K562 (cell line): ENCODE results near the gene PSMB4. TPM values are rescaled to one million over a fixed set of nuclear protein-coding genes. Genes with fewer than 3 reads are reported as not detected.
A peak's percentile ranks its signal among the peaks of the same experiment; 100 is the strongest.

ENCODE experiments used
- CBFA2T3 ChIP-seq: fragments of 450-650 bp; IDR thresholded peaks from 2 replicates; pipeline ENCODE4 v1.6.1; 2017
- CEBPG ChIP-seq, 3 experiments: fragments of 200-800 bp in 1 of 3; sonication (Bioruptor generic) in 1 of 3; sonication (generic) in 1 of 3; formaldehyde crosslinking in 1 of 3; IDR thresholded peaks in 2 of 3; conservative IDR thresholded peaks in 1 of 3; 2 replicates each; pipeline versions ENCODE4 v1.6.1 to v1.8.0; 2016 to 2022; ENCODE audit warnings: missing compliant biosample characterization in 2 of 3, missing genetic modification characterization in 2 of 3, mild to moderate bottlenecking in 1 of 3, missing genetic modification reagents in 1 of 3
- DDX20 ChIP-seq: fragments of 450-650 bp; IDR thresholded peaks from 2 replicates; pipeline ENCODE4 v1.6.1; 2016; ENCODE audit warnings: missing genetic modification characterization, low read depth, mild to moderate bottlenecking, missing compliant biosample characterization, moderate library complexity
- E2F1 ChIP-seq: sonication (generic); formaldehyde crosslinking; IDR thresholded peaks from 2 replicates; pipeline ENCODE4 v1.8.1; 2023; ENCODE audit warnings: mild to moderate bottlenecking, missing genetic modification reagents, moderate library complexity
- FOXA3 ChIP-seq, 2 experiments: fragments of 450-650 bp in 1 of 2; sonication (generic) in 1 of 2; formaldehyde crosslinking; IDR thresholded peaks in 1 of 2; conservative IDR thresholded peaks in 1 of 2; 2 replicates each; pipeline versions ENCODE4 v1.4.0 to v1.8.0; 2020 to 2022; ENCODE audit warnings: mild to moderate bottlenecking in 2 of 2, missing genetic modification reagents in 1 of 2
- HOMEZ ChIP-seq: fragments of 250-450 bp; sonication (Bioruptor Pico); IDR thresholded peaks from 2 replicates; pipeline ENCODE4 v1.4.0; 2020; ENCODE audit warnings: mild to moderate bottlenecking, moderate library complexity
- KDM4B ChIP-seq, 2 experiments: fragments of 450-650 bp in 1 of 2; sonication (generic) in 1 of 2; IDR thresholded peaks; 2 replicates each; pipeline ENCODE4 v1.6.1; 2016 to 2017; ENCODE audit warnings: borderline replicate concordance in 2 of 2, antibody characterized with exemption in 1 of 2, low read depth in 1 of 2, mild to moderate bottlenecking in 1 of 2
- KLF13 ChIP-seq: fragments of 450-650 bp; IDR thresholded peaks from 2 replicates; pipeline ENCODE4 v1.6.1; 2016; ENCODE audit warnings: missing genetic modification characterization, low read depth, mild to moderate bottlenecking, missing compliant biosample characterization, moderate library complexity, borderline replicate concordance
- MAZ ChIP-seq, 2 experiments: fragments of 450-650 bp in 1 of 2; sonication (generic) in 1 of 2; formaldehyde crosslinking; IDR thresholded peaks in 1 of 2; conservative IDR thresholded peaks in 1 of 2; 2 replicates each; pipeline versions ENCODE4 v1.4.0 to v1.5.0; 2020; ENCODE audit warnings: mild to moderate bottlenecking in 1 of 2, missing genetic modification reagents in 1 of 2
- POLR3G ChIP-seq: IDR thresholded peaks from 2 replicates; pipeline ENCODE4 v1.6.1; 2011; ENCODE audit not compliant: insufficient read length, insufficient replicate concordance; ENCODE audit errors: extremely low read depth
- SAFB2 ChIP-seq: fragments of 200-400 bp; formaldehyde crosslinking; IDR thresholded peaks from 2 replicates; pipeline ENCODE4 v1.6.1; 2018; ENCODE audit warnings: borderline replicate concordance, low read length, low read depth, moderate library complexity; ENCODE audit not compliant: severe bottlenecking
- THAP12 ChIP-seq: fragments of 250-450 bp; sonication (Bioruptor Pico); IDR thresholded peaks from 2 replicates; pipeline ENCODE4 v1.9.0; 2021; ENCODE audit warnings: mild to moderate bottlenecking, inconsistent platforms
- ZBTB26 ChIP-seq: fragments of 450-650 bp; formaldehyde crosslinking; IDR thresholded peaks from 2 replicates; pipeline ENCODE4 v1.4.0; 2022; ENCODE audit warnings: missing genetic modification characterization
- ZKSCAN8 ChIP-seq: fragments of 200-800 bp; sonication (Bioruptor generic); IDR thresholded peaks from 2 replicates; pipeline ENCODE4 v1.6.1; 2016; ENCODE audit warnings: missing genetic modification characterization, missing compliant biosample characterization
- ZNF165 ChIP-seq: fragments of 250-450 bp; sonication (Bioruptor Pico); IDR thresholded peaks from 2 replicates; pipeline ENCODE4 v1.4.0; 2020; ENCODE audit warnings: borderline replicate concordance
- ZNF77 ChIP-seq: fragments of 250-450 bp; sonication (Bioruptor Pico); IDR thresholded peaks from 2 replicates; pipeline ENCODE4 v1.5.0; 2020
- polyA plus RNA-seq, 8 experiments: library from polyadenylated mRNA; depleted of rRNA in 4 of 8; stranded (reverse) in 5 of 8; unstranded in 3 of 8; fragments of >200 nt; fragmentation: Nextera tagmentation in 2 of 8; fragmentation: Illumina TruSeq in 1 of 8; extraction: Ambion mirVana in 2 of 8; extraction: Trizol in 1 of 8; gene quantifications; 2 replicates each; pipeline versions ENCODE4 v1.2.1 to v1.2.3, GENCODE V29; 2011 to 2014; ENCODE audit warnings: inconsistent platforms in 1 of 8, missing spikeins in 1 of 8
- total RNA-seq, 7 experiments: library from RNA; depleted of rRNA in 6 of 7; stranded (reverse); fragments of >200 nt in 6 of 7; fragmentation: Illumina TruSeq in 2 of 7; extraction: Trizol in 2 of 7; gene quantifications; 2 replicates each; pipeline versions ENCODE4 v1.2.1 to v1.2.3, GENCODE V29; 2011 to 2021; ENCODE audit warnings: low replicate concordance in 1 of 7

PSMB4 gene
- total and polyA plus RNA-seq, 9 of the 15 experiments (the other 6 are each of a cell fraction or from before 2014, with no cell fraction given) = 397 to 674 (median 475) TPM

- TF ChIP-seq E2F1 (no peak), SAFB2 (no peak), ZKSCAN8 (CRISPR knock-in tag) (no peak), POLR3G (no peak), DDX20 (tag) (no peak), FOXA3 (CRISPR knock-in tag; conservative IDR thresholded peaks at IDR 0.05 in 1 of 2, IDR thresholded peaks at IDR 0.05 in 1 of 2) (no peak), KLF13 (no peak), ZBTB26 (CRISPR knock-in tag) (no peak), KDM4B (IDR thresholded peaks at IDR 0.05; ENCODE audit: borderline replicate concordance in 2 of 2, low read depth in 1 of 2) (no peak), ZNF165 (no peak), CEBPG (CRISPR knock-in tag; IDR thresholded peaks at IDR 0.05) (no peak), CEBPG (tag; conservative IDR thresholded peaks at IDR 0.05 in 1 of 2, IDR thresholded peaks at IDR 0.05 in 1 of 2) (no peak), MAZ (CRISPR knock-in tag; conservative IDR thresholded peaks at IDR 0.05 in 1 of 2, IDR thresholded peaks at IDR 0.05 in 1 of 2) (no peak), CBFA2T3 (peak; percentile 89), THAP12 (CRISPR knock-in tag) (no peak), HOMEZ (no peak), ZNF77 (CRISPR knock-in tag) (no peak)
Measured at GRCh38 chr1:151370211-151370911, 29.0 kb upstream of the PSMB4 start (continued).
